ENCODE results near the gene COL16A1. TPM values are rescaled to one million over a fixed set of nuclear protein-coding genes. Genes with fewer than 3 reads are reported as not detected.
A peak's percentile ranks its signal among the peaks of the same experiment; 100 is the strongest.

The COL16A1 gene
- polyA plus RNA-seq, 3 donors = 0.13 TPM; not detected in 2

DNA sequence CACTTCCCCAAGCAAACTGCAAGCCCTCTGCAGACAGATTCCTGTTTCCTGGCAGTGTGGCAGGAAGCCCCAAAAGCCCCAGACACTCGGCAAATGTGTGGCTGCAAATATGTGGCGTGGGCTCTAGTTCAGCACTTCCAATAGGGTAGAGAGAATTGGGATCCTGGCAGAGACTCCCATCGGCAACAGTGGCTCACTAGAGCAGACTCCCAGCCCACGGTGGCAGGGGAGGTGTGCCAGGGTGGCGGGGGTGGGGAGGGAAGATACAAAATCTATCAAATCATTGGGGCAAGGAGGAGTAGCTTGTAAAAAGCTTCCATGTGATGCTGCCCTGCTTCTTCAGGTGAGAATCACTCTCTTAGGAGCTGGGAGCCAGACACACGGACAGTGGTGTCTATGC is 25.9 kb downstream of the COL16A1 start:
- no peaks in the 10 kb centered on the region for H3K4me1 Mint-ChIP-seq
- Histone ChIP-seq H3K9ac (ENCODE audit: insufficient read depth, low read length, poor library complexity, severe bottlenecking) (no peak overlapping the region), H3K79me2 (ENCODE audit: insufficient read depth, low read length) (no peaks in the 10 kb centered on the region), H3K27ac (ENCODE audit: low read depth in 1 of 2, low read length in 2 of 2) (no peak overlapping the region), H3K4me1 (ENCODE audit: control insufficient read depth in 1 of 2, insufficient read depth in 2 of 2, low read length in 2 of 2) (no peaks in the 10 kb centered on the region), H3K9me3 (replicated peaks in 1 of 2; ENCODE audit: control insufficient read depth in 1 of 2, insufficient read depth in 1 of 2, low read length in 2 of 2) (no peaks in the 10 kb centered on the region), H3K27me3 (ENCODE audit: control insufficient read depth in 2 of 2, insufficient read depth in 2 of 2, low read length in 2 of 2) (no peaks in the 10 kb centered on the region), H3K4me3 (replicated peaks in 1 of 3; ENCODE audit: low read depth in 2 of 3, low read length in 3 of 3) (no peak overlapping the region), H2AFZ (ENCODE audit: insufficient read depth, low read depth, low read length, poor library complexity, severe bottlenecking) (no peak overlapping the region), H3K36me3 (replicated peaks in 1 of 2; ENCODE audit: control insufficient read depth in 1 of 2, insufficient read depth in 2 of 2, low read length in 2 of 2) (no peaks in the 10 kb centered on the region), H3K4me2 (replicated peaks; ENCODE audit: extremely low read depth, low read length, poor library complexity, severe bottlenecking) (no peak overlapping the region), H4K20me1 (ENCODE audit: insufficient read depth, low read length) (no peaks in the 10 kb centered on the region)
- H3K4me3 Mint-ChIP-seq = no peak overlapping the region
- DNase-seq = no peak
- no peaks in the 10 kb centered on the region for H3K9me3 Mint-ChIP-seq
- H3K36me3 Mint-ChIP-seq = no peaks in the 10 kb centered on the region
- intact Hi-C loops (cut with micrococcal nuclease) = no loop called here
- peak overlapping the region in 1 of 7 donors; percentile 31 for H3K27ac Mint-ChIP-seq
- peaks cover 2 to 10% (median 8%) of the 10 kb centered on the region in 3 donors for H3K27me3 Mint-ChIP-seq (ENCODE audit: low read depth in 3 of 3)
- WGBS (ENCODE audit: insufficient coverage) = 71% methylated on average over 5 of the region's 6 CpGs
- TF ChIP-seq, protein P1, sequence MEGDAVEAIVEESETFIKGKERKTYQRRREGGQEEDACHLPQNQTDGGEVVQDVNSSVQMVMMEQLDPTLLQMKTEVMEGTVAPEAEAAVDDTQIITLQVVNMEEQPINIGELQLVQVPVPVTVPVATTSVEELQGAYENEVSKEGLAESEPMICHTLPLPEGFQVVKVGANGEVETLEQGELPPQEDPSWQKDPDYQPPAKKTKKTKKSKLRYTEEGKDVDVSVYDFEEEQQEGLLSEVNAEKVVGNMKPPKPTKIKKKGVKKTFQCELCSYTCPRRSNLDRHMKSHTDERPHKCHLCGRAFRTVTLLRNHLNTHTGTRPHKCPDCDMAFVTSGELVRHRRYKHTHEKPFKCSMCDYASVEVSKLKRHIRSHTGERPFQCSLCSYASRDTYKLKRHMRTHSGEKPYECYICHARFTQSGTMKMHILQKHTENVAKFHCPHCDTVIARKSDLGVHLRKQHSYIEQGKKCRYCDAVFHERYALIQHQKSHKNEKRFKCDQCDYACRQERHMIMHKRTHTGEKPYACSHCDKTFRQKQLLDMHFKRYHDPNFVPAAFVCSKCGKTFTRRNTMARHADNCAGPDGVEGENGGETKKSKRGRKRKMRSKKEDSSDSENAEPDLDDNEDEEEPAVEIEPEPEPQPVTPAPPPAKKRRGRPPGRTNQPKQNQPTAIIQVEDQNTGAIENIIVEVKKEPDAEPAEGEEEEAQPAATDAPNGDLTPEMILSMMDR (IDR thresholded peaks at IDR 0.05) = no peak

DNA sequence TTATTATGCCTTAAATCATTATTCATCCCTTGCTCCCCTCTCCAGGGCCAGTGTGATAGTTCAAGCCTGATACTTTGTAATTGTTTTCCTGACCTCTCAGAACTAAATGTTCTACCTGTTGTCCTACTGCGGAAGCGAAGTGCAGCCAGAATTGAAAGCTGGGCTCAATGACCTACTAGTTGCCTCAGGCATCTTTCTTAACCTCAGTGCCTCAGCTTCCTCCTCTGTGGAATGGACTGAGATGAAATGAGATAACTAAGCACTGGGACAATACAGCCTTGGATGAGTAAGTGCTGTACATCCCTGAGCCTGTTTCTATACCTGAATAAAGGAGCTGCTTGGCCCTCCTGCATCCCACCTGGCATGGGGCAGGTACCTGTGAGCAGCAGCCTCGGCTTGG is 26.4 kb downstream of the COL16A1 start:
- H3K27ac Mint-ChIP-seq = no peak overlapping the region
- 73% methylated on average over 3 of the region's 3 CpGs for WGBS (ENCODE audit: insufficient coverage)
- no peaks in the 10 kb centered on the region for H3K4me1 Mint-ChIP-seq
- no peaks in the 10 kb centered on the region for H3K36me3 Mint-ChIP-seq
- no peaks in the 10 kb centered on the region for H3K27me3 ChIP-seq (ENCODE audit: control insufficient read depth in 2 of 2, insufficient read depth in 2 of 2, low read length in 2 of 2)
- no peak overlapping the region for H2AFZ ChIP-seq (ENCODE audit: insufficient read depth, low read depth, low read length, poor library complexity, severe bottlenecking)
- no peaks in the 10 kb centered on the region for H3K79me2 ChIP-seq (ENCODE audit: insufficient read depth, low read length)
- no peaks in the 10 kb centered on the region for H3K36me3 ChIP-seq (replicated peaks in 1 of 2; ENCODE audit: control insufficient read depth in 1 of 2, insufficient read depth in 2 of 2, low read length in 2 of 2)
- H3K4me3 Mint-ChIP-seq = no peak overlapping the region
- no peak overlapping the region for H3K27ac ChIP-seq (ENCODE audit: low read depth in 1 of 2, low read length in 2 of 2)
- H4K20me1 ChIP-seq (ENCODE audit: insufficient read depth, low read length) = no peaks in the 10 kb centered on the region
- no peaks in the 10 kb centered on the region for H3K9me3 Mint-ChIP-seq
- H3K4me1 ChIP-seq (ENCODE audit: control insufficient read depth in 1 of 2, insufficient read depth in 2 of 2, low read length in 2 of 2) = no peaks in the 10 kb centered on the region
- DNase-seq = no peak
- no peaks in the 10 kb centered on the region for H3K9me3 ChIP-seq (replicated peaks in 1 of 2; ENCODE audit: control insufficient read depth in 1 of 2, insufficient read depth in 1 of 2, low read length in 2 of 2)
- no peak overlapping the region for H3K4me3 ChIP-seq (replicated peaks in 1 of 3; ENCODE audit: low read depth in 2 of 3, low read length in 3 of 3)
- H3K27me3 Mint-ChIP-seq (ENCODE audit: low read depth in 3 of 3) = peaks cover 2 to 10% (median 8%) of the 10 kb centered on the region in 3 donors
- H3K4me2 ChIP-seq (replicated peaks; ENCODE audit: extremely low read depth, low read length, poor library complexity, severe bottlenecking) = no peak overlapping the region
- TF ChIP-seq, protein P1 (IDR thresholded peaks at IDR 0.05) = no peak
- no peak overlapping the region for H3K9ac ChIP-seq (ENCODE audit: insufficient read depth, low read length, poor library complexity, severe bottlenecking)
- intact Hi-C loops (cut with micrococcal nuclease) = no loop called here

Data from CD14-positive monocyte (primary cell).